HuH-7 (cell line): Measurements from ENCODE around the gene AADACL3.
A peak's percentile ranks its signal among the peaks of the same experiment; 100 is the strongest.
"Not testable (repeated sequence)": the region's sequence is repeated elsewhere in the genome, so short reads cannot be mapped to it uniquely, and the experiment has no call there.

ENCODE experiments used
- DNase-seq: peaks from one replicate; pipeline ENCODE4 v3.0.0; 2011; ENCODE audit warnings: low spot score

Gene AADACL3

DNA sequence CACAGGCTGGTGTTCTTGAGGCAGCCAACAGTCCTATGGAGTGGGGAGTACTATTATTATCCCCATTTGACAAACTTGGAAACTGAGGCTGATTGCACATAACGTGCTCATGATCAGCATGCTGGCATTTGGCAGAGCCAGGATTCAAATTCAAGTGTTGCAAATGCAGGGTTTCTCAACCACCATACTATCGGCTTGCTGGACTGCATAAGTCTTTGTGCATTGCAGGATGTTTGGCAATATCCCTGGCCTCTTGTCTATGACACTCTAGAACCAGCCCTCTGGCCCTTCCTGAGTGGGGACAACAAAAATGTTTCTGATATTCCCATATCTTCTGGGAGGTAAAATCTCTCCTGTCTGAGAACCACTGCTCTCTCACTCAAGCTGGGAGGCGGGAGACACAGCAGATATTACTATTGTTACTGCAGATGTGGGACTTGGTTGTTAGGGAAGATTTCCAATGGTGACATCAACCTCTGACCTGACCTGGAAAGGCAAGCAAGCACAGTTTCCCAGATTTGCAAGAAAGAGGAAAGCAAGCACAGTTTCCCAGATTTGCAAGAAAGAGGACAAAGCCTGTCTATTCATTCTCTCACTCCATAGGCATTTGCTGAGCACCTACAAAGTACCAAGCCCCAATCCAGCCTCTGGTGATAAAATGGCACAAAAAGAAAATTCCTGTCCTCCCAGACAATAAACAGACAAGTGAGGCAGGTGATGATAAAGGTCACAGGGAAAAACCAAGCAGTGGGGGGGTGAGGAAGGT lies 1.0 kb upstream of the AADACL3 start:
- no peak for DNase-seq

DNA sequence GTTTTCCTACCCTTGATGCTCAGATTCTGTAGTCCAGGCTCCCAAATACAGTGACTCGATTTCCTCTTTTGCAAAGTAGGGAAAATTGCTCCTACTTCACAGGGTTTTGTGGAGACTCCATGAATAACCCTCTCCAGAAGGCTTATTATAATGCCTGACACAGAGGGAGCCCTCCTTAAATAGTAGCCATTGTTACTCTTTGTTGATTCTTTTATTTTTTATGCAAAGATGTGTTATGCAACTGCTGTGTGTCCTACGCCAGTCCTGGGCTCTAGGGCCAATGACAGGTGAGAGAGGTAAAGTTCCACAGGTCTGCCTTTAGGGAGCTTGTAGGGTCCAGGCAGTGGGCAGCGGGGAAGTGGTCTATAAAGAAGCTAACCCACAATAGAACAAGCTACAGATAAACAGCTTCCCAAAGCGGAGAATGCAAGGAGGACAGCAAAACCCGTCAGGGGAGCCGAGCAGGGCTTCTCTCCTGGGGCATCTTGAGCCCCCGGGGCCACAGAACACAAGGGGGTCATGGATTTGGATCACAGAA lies 1.5 kb downstream of the AADACL3 start:
- DNase-seq, result no peak

- no peak for DNase-seq
These were observed 6.7 kb downstream of the AADACL3 start for GRCh38 chr1:12722626-12723025.

DNA sequence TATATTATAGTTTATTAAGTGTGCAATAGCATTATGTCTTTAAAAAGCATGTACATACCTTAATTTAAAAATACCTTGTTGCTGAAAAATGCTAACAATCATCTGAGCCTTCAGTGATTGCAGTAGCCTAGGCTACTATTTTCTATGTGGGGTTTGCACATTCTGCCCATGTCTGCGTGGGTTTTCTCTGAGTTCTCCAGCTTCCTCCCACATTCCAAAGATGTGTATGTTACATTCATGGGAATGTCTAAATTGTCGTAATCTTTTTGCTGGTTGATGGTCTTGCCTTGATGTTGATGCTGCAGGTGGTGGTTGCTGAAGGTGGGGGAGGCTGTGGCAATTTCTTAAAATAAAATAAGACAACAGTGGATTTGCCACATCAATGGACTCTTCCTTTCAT lies 12.5 kb downstream of the AADACL3 start:
- no peak for DNase-seq

GRCh38 chr1:12730156-12730555 lies 14.2 kb downstream of the AADACL3 start:
- no peak for DNase-seq

DNA sequence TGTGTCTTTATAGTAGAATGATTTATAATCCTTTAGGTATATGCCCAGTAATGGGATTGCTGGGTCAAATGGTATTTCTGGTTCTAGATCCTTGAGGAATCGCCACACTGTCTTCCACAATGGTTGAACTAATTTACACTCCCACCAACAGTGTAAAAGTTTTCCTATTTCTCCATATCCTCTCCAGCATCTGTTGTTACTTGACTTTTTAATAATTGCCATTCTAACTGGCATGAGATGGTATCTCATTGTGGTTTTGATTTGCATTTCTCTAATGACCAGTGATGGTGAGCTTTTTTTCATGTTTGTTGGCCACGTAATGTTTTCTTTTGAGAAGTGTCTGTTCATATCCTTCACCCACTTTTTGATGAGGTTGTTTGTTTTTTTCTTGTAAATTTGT lies 15.2 kb downstream of the AADACL3 start:
- DNase-seq, result not testable (repeated sequence)

- DNase-seq, result no peak
These were observed 18.7 kb downstream of the AADACL3 start for GRCh38 chr1:12734651-12735050.

- no peak for DNase-seq
These were observed 23.0 kb downstream of the AADACL3 start for GRCh38 chr1:12738934-12739333.

GRCh38 chr1:12739613-12740012 lies 23.7 kb downstream of the AADACL3 start:
- DNase-seq, result no peak

DNA sequence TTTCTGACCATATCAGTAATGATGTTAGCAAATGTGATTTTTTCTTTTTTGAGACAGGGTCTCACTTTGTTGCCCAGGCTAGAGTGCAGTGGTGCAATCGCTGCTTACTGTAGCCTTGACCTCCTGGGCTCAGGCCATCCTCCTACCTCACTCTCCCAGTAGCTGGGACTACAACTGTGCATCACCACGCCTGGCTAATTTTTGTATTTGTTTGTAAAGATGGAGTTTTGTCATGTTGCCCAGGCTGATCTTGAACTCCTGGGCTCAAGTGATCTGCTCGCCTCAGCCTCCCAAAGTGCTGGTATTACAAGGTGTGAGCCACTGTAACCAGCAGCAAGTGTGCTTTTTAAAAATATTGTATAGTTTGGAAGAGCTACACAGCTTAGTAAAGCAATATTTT lies 26.0 kb downstream of the AADACL3 start:
- DNase-seq, result no peak

- no peak for DNase-seq
These were observed 29.4 kb downstream of the AADACL3 start for GRCh38 chr1:12745126-12745991.

- DNase-seq, result no peak
These were observed 30.0 kb downstream of the AADACL3 start, which contains the start of gene CFAP107 for GRCh38 chr1:12745992-12746323. CFAP107 (plus strand) TSS chr1:12746200; CDS start chr1:12746431, 231 bp downstream.

DNA sequence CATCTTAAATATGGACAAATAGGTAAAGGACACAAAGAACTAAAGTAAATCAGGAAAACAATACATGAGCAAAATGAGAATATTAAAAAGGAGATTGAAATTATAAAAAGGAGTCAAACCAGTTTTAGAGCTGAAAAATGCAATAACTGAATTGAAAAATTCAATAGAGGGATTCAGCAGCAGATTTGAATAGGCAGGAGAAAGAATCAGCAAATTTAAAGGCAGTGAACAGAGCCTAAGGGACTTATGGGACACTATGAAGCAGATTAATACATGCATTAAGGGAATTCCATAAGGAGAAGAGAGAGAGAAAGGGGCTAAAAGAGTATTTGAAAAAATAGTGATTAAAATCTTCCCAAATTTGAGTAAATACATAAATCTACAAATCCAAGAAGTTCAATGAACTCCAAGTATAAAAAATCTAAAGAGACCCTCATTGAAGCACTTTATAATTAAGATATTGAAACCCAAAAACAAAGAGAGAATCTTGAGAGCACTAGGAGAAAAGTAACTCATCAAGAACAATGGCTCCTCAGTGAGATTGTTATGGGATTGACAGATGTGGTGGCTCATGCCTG lies 33.0 kb downstream of the AADACL3 start:
- DNase-seq, result no peak

- no peak for DNase-seq
These were observed 38.8 kb downstream of the AADACL3 start for GRCh38 chr1:12754738-12755137.

- DNase-seq, result no peak
These were observed 40.4 kb downstream of the AADACL3 start for GRCh38 chr1:12756273-12756672.

DNA sequence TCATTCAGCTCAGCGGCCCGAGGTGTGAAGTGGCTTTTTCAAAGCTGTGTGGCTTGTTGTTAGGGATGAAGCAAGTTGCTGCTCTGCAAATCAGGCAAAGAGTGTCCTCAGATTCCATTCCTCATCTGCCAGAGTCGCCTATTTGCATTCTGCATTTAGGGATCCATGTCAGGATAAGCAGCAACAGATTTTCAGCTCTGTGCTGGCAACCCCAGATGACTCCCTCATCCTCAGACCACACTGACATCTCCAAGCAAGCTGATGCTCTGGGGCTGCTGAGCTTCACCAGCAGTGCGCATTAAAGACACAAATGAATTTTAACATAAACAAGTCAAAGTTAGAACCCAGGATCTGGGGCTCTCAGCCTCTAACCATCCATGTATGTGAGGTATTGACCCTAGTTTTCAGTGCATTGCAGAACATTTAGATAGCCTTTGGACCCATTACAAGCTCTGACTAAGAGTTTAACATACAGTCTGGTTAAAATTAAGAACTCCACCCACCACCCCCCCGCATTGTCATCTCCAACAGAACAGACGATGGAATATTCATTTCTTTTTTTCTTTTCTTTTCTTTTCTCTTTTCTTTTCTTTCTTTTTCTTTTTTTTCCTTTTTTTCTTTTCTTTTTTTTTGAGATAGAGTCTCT lies 41.0 kb downstream of the AADACL3 start:
- no peak for DNase-seq

- no peak for DNase-seq
These were observed 41.9 kb downstream of the AADACL3 start for GRCh38 chr1:12757836-12758235.

DNA sequence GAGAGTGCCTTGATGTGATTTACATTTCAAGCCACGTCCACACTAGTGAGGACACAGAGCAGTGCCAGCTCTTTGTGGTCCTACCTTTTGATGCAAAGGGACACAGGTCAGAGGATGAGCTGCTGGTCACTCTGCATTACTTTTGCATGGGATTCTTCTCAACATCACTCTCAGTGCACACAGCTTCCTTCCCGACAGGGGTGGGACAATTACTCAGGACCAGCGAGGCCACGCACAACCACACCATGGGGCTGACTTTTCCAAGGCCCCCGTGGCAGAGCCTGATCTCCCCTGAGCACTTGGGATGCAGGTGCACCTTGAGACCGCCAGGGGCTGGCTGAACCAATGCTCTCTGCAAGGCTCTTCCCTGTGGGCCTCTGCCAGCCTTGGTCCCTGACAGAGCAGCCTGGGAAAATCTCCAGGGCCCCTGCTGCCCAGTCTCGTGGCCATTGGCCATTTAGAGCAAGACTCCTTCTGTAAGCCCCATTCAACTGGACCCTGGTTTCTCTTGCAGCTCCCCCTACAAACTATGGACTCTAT lies 44.4 kb downstream of the AADACL3 start:
- DNase-seq, result peak; percentile 51

DNA sequence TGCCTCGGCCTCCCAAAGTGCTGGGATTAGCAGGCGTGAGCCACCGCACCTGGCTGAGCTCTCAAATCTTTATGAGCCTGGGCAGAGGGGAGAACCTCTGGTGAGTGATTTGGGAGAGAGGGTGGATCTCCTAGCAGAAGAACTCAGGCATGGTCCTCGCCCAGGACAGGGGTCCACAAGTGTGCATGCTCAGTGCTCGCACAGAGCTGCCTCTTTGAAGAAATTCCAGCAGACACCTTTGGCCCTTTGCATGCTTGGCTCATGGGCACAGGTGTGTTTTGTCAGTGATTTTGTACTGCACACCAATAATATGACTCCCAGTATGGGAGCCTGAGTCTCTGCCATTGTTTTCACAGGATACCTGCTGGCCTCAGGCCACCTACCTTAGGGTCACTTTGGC lies 45.9 kb downstream of the AADACL3 start:
- DNase-seq, result no peak

- DNase-seq, result no peak
These were observed 46.9 kb downstream of the AADACL3 start for GRCh38 chr1:12762766-12763165.

- no peak for DNase-seq
These were observed 47.6 kb downstream of the AADACL3 start for GRCh38 chr1:12763479-12763878.

DNA sequence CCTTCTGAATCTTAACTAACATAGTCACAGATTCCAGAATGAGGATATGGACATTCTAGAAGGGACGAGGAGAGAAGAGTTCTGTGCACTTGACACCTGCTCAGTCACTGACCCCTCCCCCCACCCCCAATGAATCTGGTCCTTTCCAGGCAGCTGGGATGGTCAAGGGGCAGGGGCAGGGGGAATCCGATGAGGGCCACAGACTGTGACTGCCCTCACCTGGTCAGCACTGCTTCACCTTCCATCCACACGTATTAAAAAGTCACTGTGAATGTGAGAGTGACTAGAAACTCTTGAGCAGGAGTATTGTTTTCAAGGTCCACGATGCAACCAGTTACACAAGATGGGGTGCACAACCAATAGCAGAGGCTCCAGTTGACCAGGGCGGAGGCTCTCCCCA lies 48.1 kb downstream of the AADACL3 start:
- no peak for DNase-seq
